ENCODE results near the gene MYOG.

MYOG gene

DNA sequence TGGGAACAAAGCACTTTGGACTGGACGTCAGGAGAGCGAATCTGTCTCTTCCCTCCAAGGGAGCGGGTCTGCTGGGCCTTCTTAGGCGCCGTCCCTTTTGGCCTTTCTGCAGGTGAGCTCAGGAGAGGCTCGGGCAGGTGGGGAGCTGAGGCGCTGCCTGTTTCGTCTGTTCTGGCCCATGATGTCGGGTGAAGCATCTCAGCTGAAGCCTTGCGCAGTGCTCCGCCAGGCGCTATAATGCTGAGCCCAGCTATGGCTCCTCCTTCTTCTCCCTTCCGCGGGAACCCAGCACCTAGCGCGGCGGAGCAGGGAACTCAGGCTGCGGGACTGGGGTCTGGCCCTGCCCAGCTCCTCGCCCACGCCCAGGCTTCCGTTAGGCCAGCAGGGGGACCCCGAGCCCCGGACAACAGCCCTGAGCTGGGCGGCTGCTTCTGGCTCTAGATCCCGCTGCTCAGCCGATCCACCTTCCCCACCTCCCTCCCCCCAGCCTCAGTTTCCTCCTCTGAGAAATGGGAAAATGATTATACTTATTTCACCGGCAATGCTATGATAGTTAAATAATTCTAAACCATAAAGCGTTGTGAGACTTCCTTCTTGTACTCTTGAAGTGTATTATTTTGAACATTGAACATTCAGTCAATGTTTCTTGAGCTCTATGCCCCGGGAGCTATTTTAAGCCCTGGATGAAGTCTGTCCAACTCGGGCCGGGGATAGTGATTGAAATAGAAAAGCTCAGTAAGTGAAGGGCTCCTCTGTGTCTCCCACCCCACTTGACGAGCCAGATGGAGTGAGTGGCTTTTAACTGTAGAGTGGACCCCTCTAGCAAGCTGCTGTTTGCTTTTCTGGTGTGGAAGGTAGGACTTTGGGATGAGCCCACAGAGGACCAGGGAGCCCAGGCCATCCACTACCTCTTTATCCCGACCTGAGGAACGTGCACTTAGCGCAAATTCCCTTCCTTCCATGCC is 32.1 kb upstream of the MYOG start:
- DNase-seq (ENCODE audit: low read depth): peak; percentile 22

GRCh38 chr1:203116091-203116820 is 30.4 kb upstream of the MYOG start:
- DNase-seq (ENCODE audit: low read depth): no peak

- no peak for DNase-seq (ENCODE audit: low read depth)
Measured at GRCh38 chr1:203114202-203114601, 28.4 kb upstream of the MYOG start.

DNA sequence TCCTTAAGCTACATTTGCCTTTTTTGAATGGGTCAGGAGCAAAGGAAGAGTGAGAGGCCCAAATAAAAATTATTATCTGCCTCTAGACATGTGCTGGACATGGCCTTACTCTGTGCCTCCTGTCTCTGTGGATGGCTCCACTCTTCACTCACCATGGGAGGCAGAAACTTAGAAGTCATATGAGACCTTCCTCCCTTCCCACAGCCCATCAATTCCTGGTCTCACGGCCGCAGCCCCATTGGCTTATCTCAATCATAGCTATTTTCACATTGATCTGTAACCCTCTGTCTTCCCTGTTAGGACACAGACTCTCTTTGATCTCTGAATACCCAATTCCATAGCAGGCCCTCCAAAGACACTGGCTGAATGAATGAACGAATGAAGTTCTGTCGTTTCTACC is 27.5 kb upstream of the MYOG start:
- no peak for DNase-seq (ENCODE audit: low read depth)

DNA sequence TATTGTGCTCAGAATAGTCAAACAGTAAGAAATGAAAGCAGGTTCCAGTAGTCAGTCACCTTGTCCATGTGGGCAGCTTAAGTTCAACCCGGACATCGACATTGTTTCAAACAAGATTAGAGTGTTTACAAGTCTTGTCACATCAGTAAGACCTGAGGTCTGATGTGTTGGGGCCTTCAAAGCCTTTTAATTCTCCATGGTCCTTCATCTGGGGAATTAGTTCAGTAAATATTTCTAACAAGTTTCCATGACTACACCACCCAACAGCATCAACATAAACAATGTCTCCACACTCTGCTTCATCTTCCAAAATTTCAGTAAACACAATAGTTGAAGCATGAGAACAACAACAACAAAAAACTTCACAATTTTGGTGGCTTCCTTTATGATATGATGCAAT is 26.7 kb upstream of the MYOG start:
- DNase-seq (ENCODE audit: low read depth): no peak

DNA sequence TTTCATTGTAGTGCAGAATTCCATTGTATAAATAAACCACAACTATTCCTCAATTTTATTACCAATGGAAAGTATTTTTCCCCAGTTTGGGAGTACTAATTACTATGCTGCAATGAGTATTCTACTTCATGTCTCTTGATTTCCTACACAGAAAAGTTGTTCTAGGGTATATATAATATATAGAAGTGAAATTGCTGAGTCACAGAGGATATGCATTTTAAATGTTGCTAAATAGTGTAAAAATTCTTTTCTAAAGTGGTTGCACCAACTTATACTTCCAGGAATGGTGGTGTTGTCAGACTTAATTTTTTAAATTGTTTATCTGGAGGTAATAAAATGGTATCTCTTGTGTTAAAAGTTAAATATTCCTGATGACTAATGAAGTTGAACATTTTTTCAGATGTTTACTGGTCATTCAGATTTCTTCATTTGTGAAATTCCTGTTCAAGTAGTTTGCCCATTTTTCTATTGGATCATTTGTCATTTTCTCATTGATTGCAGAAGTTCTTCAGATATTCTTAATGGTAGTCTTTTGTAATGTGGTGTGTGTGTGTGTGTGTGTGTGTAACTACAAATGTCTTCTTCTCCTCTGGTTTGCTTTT is 19.1 kb upstream of the MYOG start:
- no peak for DNase-seq (ENCODE audit: low read depth)

DNA sequence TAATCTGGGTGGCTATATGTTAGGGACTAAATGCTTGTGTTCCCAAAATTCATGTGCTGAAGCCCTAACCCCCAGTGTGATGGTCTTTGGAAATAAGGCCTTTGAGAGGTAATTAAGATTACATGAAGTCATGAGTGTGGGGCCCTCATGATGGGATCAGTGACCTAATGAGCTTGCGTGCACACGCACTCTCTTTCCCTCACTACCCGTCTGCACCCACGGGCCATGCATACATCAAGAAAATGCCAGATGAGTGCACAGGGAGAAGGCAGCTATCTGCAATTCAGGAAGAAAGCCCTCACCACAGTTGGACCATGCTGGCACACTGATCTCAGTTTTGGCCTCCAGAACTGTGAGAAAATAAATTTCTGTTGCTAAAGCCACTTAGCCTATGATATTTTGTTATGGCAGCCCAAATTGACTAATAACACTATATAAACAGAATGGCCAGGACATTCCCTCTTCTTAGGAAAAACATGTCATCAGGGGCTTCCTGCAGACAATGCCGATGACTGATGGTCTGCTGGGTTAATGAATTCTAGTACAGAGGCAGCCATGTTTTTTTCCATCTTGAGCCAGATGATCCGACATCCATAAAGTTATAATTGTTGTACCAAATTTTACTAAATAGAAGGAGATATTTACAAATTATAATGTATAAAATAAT is 18.1 kb upstream of the MYOG start:
- no peak for DNase-seq (ENCODE audit: low read depth)

DNA sequence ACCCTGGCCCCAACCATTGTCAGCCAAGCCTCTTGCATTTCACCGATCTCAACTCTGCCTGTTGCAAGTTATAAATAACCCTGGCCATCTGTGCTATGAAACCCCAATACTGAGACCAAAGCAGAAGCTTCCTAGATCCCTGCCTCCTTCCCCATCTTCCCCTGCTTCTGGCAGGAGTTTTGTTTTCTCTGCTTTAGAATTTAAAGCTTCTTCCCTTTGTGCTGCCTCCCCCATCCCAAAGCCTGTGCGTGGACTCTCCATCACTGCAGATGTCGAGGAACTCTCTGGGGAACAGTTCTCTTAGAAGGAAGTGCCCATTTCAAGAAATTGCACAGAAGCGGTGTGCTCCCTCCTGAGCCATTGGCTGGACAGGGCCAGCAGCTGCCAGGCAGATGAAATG is 17.4 kb upstream of the MYOG start:
- DNase-seq (ENCODE audit: low read depth): no peak

DNA sequence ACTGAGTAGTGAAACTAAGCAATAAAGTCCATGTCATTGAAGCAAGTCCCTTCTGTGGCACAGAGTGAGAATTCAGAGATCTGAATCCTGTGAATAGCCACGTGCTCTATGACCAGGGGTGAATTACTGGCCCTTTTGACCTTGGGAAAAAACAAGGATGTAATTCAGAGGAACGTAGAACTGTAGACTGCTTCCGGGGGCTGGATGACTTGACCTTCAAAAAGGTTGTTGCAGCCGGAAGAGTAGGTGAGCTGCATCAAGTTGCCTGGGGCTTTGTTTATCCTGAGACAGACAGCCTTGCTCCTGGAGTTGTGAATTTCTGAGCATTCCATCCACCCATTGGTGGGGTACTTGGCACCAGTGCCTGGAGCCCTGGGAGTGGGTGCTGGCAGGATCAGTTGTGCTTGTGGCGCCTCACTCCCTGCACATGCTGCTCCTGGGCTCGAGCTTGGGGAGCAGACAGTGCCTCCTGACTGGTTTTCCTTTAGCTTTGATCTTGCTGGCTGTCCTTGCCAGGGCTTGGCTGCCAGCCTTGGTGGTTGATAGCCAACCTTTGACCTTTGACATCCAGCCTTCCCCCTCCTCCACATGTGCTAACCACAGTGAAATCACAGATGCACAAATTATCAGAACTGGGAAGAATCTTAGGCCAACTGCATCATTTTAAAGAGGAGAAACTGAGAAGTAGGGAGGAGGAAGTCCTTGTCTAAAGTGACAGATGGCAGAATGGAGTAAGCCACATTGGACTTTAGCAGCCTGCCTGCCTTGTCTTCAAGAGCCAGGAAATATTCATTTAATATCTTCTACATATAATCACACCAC is 16.2 kb upstream of the MYOG start:
- DNase-seq (ENCODE audit: low read depth): no peak

DNA sequence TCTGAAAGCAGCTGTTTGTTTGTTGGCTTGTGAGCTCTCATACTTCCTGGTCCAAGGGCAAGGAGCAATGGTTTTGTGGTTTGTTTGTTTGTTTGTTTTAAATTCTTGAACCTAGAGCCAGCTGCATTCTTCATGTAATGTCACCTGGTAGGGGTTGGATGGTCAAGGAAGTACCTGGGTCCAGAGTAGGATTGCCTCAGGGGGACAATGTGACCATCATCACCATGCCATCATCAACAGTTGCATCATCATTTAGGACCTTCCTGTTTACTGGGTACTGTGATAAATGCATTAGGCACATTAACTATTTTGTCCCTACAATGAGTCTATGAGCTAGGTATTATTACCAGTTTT is 14.7 kb upstream of the MYOG start:
- DNase-seq (ENCODE audit: low read depth): no peak

DNA sequence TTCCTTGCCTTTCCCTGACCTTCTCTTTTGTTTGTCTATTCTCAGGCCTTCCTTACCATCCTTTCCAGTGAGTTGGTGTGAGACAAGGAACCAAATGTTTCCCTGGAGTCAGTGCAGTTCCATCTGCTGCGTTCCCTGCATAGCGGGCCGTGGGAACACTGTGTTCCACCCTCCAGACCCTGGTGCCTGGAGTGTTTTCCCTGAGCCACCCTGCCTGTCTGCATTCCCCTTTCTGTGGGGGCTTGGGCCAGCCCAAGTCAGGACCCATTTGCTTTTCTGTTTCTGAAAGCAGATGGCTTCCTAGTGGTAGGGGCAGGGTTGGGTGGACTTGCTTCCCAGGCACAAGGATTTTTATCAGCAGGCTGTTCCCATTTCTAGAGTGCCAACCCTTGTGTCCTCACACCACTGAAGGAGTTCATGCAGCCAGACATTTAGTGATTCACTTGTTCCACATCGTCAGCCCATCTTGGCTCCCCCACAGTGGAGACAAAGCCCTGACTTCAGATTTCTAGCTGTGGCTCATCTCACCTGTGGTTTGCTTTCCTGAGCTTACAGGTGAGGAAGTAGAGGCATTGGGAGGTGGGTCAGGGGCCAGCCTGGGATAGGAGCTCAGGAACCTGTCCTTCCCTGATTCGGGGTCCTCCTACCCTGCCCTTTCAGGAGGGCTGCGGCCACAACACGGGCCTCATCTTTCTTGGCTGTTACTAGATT is 14.1 kb upstream of the MYOG start:
- DNase-seq (ENCODE audit: low read depth): no peak

GRCh38 chr1:203098914-203099520 is 13.2 kb upstream of the MYOG start:
- DNase-seq (ENCODE audit: low read depth): no peak

DNA sequence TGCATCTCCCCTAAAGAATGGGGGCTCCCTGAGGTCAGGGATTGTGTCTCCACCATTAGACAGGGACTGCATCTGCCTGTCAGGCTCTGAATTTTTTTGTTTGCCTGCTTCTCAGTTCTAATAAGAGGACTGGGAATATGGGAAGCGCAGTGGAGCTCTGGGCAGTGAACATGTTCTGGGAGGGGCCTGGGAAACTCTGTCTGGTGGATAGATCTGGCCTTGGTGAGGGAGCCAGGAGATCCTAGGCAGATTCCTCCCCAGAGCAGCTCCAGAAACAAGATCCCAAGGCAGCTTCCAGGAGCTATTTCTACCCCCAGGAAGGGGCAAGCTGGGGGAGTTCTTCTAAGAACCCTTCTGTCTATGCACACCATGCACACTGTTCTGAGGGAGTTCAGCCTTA is 12.6 kb upstream of the MYOG start:
- DNase-seq (ENCODE audit: low read depth): no peak

DNA sequence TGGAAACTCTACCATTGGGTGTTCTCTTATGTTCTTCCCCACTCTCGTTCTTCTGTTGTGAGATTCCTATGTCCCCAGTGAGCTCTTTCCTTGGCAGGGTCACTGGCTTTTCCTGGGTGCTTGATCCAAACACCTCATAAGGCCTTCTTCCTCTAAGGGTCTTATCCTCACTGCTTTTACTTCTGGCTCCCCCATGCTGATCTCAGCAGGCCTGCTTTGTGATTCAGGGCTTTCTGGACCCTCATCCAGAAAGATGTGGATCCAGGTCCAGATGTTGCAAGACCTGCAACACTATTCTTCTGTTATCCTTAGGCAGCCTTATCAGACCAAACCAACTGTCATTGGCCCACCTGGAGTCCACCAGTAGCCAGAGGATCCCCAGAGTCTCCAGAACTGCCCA is 11.2 kb upstream of the MYOG start:
- DNase-seq (ENCODE audit: low read depth): no peak

DNA sequence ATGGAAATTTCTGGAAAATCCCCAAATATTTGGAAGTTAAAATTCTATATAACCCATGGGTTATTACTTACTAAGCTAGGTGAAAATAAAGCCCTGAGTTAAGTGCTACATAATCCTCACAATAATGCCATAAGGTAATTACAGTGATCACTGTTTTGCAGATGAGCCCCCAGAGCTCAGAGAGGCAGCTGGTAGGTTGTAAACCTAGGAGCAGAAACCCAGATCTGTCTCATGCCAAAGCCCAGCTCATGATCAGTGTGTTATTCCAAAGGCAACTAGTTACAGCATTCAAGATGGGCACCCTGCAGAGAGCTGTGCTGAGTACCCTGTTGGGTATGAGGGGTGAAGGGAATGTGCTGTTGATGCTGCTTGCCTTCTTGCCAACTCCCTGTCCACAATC is 10.8 kb upstream of the MYOG start:
- DNase-seq (ENCODE audit: low read depth): no peak

DNA sequence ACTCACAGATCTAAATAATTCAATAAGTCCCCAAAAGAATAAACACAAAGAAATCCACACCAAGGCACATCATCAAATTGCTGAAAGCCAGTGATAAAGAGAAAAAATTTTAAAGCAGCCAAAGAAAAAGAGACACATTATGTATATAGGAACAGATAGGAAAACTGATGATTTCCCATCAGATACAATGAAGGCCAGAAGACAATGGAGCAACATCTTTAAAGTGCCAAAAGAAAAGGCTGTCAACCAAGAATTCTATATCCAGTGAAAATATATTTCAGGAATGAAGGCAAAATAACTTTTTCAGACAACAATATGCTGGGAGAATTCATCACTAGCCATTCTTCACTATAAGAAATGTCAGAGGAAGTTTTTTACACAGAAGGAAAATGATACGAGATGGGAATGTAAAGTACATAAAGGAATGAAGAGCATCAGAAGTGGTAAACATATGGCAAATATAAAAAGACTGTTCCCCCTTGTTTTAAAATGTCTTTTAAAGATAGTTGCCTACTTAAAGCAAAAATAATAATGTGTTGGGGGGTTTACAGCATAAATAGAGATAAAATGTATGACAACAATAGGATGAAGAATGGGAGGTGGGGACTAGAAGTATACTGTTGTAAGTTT is 9.4 kb upstream of the MYOG start:
- no peak for DNase-seq (ENCODE audit: low read depth)

DNA sequence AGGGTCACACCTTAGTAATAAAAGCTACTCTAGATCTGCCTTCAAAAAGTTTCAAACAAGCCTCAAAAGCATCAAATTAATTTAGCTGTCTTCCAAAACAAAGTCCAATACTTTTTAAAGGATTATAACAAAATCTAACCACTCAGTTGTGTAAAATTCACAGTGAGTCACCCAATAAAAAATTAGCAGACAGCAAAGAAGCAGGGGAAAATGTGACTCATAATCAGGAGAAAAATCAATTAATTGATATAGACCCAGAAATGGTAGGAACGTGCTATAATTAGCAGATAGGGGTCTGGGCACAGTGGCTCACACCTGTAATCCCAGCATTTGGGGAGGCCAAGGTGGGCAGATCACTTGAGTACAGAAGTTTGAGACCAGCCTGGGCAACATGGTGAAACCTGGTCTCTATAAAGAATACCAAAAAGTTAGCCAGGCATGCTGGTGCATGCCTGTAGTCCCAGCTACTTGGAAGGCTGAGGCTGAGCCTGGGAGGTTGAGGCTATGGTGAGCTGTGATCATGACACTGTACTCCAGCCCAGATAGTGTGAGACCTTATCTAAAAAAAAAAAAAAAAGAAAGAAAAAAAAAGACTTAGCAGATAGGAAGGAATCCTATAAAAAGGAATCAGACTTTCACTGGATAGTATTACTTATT is 8.1 kb upstream of the MYOG start:
- DNase-seq (ENCODE audit: low read depth): no peak

DNA sequence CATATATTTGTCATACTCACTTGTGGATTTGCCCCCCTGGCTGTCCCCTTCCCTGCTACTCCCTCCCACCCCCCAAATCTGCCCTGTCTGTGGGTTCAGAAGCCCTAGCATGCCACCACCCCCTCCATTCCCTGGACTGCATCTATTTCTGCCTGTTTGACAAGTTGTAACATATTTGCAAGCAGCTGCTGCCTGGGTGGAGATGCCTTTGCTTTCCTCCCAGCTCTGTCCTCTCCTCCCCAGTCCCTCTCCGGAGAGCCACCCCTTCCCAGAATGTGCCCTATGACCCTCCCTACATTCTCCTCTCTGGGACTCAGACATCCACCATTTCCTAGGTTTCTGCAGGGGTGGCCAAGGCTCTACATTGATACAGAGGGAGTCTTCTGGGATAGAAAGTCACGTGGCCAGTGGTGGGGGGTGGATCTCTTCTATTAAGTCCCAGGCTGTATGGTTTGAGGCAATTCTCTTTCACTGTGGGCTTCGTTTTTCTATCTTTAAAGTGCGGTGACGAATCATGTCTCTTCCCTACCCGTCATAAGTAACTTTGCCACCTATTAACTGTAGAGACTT is 6.0 kb upstream of the MYOG start:
- DNase-seq (ENCODE audit: low read depth): no peak

- DNase-seq (ENCODE audit: low read depth): no peak
Measured at GRCh38 chr1:203091199-203091477, 5.3 kb upstream of the MYOG start.

All from stimulated activated CD8-positive, alpha-beta memory T cell treated with anti-CD3 and anti-CD28 coated beads, Interleukin-4, amount 100 ng/mL, for 24 hours (primary cell).